HG02759 (cell line): ENCODE data around the gene NYAP2.

Source experiments
- ATAC-seq: cut with Tn5 transposase; IDR thresholded peaks from one replicate; pipeline ENCODE4 v1.9.1; 2021; ENCODE audit warnings: mild to moderate bottlenecking, moderate library complexity; ENCODE audit not compliant: unreplicated experiment

The NYAP2 gene

DNA sequence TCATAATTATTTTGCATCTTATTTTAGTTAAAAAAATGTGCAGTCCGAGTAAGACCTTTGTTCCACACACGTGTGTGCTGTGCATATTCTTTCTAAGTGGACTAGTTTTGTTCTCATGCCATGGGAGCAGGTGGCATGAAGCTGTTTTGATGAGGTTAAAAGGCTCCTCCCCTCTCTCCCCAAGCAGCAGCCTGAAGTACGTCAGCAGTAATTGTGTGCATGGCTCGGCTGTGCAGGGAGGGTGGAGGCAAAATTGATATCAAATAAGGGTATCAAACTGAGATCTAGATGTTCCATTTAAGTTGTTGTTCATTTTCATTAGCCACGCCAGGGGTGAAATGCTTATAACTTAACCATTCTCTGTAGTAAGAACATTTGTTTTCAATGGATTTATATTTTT lies at the start of gene NYAP2:
NYAP2 (plus strand) TSS at position 207 of the 400 bp plus-strand sequence. CDS start 9,171 bp downstream, outside the sequence.
- ATAC-seq: no peak

DNA sequence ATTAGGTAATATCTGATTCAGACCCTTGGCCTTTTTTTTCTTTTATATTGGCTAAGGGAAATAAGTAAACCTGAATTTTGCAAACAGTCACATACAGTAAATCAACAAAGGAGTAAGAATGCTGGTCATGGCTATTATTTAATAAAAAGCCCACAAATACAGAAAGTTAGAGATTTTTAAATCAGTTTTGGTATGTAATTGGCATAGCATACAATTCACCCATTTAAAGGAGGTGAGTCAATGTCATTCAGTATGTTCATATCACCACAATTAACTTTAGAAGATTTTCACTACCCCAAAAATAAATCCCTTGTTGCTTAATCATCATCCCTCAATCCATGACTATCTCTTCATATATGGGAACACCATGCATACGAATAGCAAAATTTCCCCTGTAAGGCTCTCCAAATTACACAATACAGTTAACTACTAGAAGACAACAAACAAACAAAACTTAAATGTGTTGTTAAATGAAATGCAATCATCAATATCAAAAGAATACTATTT lies 45.9 kb upstream of the NYAP2 start:
- no peak for ATAC-seq

DNA sequence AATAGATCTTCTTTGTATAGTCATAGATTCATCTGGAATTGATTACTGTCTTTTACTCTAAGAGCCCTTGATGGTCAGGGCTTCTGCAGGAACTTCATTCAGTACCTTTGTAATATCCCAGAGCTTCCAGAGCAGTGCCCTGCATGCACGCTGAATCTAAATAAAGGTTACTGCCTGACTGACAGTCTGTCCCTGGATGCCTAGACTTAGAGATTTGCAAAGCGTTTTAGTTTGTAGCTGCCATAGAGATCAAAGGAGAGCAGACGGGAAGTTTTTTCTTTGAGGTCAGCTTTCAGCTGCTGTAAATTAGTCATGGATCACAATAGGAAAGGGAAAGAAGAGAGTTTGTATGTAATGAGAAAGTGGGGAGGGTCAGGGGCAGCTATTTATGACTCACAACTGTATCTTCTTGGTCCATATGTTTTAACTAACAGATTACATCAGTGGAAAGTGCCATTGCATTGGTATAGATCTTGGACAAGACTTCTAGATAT lies 45.2 kb upstream of the NYAP2 start:
- ATAC-seq: no peak

DNA sequence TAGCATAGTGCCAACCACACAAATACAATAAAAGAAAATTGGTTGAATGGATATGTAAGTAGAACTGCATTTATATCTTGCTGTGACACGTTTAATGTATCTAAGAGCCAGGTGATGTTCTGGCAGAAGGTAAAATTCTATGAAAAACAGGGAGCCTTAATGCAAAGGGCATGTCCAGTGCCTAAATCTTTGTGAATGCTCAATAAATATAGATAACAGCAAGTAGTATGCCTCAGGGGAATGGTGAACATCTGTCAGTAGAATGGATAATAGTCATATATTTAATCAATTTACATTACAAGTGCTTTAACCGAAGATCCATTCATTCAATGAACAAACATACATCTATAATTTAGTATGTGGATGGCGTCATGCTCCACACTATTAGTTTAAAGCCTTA lies 43.7 kb upstream of the NYAP2 start:
- no peak for ATAC-seq

DNA sequence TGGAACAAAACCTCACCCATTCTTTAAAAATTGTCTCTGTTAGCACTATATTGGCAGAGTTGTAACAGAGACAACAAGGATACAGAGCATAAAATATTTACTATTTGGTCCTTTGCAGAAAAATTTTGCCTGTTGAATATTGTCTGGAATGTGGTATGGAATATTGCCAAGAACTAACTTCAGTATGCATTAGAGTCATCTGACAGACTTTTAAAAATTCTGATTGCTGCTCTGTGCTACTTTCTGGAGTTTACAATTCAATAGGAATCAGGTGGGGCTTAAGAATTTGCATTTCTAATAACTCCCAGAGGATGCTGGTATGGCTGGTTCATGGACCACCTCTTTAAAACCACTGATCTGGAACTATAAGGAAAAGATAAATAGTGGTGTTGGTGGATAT lies 32.8 kb upstream of the NYAP2 start:
- no peak for ATAC-seq

DNA sequence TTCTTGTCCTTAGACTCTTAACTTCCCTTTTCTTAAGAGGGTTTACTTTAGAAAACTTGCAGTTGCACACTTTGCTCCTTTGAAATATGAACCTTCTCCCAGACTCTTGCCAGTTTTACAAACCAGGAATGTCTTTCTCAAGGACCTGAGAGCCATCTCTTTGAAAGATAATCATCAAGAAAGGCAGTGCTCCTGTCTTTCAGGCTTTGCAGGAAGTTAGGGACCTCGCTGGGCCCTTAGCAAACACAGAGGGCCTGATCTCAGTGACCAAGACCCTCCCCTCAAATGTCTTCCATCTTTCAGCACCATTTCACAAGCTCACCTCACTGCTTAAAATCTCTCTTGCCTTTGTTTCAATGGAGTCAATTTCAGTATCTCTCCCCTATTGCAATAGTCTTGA lies 32.0 kb upstream of the NYAP2 start:
- ATAC-seq: no peak

DNA sequence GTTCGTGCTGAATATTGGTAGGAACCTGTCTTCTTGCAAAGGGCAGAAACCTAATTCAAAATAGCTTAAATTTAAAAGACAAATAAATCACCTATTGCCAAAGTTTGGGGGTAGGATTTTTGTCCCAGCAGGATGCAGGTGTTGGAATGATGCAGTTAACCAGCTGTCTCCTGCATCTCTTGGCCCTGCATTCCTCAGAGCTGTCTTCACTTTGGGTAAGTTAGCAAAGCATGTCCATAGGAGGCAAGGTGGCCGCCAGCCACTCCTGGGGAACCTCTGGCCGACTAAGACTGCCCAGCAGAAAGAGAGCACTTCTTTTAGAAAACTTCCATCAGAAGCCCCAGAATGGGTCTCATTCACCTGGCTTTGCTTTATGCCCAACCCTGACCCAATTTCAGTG lies 20.5 kb upstream of the NYAP2 start:
- ATAC-seq: no peak

DNA sequence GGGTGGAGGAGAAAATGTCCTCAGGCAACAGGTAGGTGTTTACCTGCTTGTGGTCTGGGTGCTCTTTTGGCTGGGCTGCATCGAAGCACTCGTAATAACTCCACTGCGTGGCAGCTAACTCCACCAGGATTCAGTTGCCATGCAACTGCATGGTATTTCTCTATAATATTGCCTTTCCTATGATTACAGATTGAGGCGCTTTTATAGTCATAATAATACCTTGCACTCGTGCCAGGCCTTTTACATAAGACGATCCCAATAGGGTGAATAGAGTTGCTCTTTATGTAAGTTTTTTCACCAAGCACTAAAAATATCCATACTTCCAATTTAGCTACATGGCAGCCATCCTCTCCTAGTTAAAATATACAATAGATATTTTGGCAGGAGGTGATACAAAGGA lies 19.7 kb upstream of the NYAP2 start:
- ATAC-seq: no peak

DNA sequence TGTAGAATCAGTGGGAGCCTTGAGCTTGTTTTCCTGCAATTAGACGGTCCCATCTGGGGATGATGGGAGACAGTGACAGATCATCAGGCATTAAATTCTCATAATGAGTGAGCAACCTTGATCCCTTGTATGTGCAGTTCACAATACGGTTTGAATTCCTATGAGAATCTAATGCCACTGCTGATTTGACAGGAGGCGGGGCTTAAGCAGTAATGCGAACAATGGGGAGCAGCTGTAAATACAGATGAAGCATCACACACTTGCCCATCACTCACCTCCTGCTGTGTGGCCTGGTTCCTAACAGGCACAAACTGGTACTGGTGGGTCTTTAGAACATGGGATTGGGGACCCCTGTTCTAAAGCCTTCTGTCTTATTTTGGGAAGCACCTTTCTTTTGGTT lies 17.9 kb upstream of the NYAP2 start:
- no peak for ATAC-seq

DNA sequence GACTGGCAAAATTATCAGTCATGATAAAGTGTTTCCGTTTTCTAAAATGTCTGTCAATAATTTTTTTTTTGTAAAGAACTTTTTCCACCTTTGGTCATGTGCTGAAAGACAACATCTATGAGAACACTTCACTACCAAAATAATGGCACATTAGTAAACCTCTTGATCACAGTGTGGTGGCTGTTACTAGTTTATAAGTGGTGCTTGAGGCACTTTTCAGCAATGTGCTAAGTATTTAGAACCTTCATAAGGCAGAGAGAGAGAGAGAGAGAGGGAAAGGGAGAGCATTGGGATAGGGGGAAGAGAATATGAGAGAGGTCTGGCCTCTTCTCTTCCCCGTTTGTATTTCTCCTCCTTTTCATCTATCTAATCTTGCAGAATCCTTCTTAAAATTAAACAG lies 1.1 kb upstream of the NYAP2 start:
- ATAC-seq: no peak

DNA sequence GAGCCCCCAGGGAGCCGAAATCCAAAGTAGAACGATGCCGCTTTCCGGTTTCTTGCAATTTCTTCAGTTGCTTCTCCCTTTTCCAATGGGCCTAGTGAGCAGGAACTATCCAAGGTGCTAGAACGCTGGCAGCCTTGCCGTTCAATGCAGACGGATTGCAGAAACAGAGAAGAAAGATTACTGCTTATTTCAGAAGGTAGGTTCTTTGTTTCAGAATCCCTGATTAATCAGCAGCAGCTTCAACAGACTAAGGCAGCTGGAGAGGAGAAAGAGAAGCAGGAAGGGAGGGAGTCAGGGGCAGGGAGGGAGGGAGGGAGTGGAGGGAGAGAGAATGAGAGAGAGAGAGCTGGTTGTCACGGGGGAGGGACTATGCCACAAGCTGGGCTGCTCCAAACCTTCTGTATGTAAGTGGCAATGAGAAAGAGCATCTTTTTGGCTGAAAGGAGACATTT lies 576 bp downstream of the NYAP2 start:
- ATAC-seq: no peak

DNA sequence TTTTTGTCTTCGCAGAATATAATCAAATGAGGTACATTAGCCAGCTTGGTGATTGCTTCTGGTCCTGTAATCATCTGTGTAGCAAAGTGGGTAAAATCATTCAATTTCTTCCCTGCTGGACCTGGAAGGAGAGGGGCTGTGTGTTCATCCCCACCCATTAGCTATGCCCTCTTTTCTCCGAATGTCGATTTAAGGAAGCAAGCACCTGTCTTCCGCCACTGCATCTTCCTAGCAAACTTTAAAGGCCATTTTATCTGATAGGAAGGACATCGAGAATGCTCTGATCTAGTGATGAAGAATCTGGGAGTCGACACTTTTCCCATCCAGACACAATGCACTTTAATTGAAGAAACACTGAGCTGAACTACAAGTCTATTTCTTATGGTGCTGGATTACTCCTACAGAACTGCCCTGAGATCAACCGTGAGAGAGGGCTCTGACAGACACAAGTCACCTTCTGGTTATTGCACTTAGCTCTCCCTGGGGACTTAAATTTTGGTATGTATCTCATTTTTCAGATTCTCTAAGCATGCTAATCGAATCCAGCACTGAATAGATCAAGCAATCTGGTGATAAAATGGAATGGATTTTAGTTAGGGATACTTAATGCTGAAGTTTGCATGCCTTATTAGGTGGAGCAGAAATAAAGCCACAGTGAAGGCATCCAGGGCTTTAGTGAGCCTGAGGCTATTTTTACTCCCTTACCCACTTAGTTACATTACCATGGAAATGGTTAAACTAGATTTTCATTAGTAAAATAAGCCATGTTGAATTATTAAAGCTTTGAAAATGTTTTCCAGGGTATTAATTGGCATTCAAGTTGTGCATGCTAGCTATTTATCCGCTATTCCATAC lies 1.3 kb downstream of the NYAP2 start:
- ATAC-seq: no peak

DNA sequence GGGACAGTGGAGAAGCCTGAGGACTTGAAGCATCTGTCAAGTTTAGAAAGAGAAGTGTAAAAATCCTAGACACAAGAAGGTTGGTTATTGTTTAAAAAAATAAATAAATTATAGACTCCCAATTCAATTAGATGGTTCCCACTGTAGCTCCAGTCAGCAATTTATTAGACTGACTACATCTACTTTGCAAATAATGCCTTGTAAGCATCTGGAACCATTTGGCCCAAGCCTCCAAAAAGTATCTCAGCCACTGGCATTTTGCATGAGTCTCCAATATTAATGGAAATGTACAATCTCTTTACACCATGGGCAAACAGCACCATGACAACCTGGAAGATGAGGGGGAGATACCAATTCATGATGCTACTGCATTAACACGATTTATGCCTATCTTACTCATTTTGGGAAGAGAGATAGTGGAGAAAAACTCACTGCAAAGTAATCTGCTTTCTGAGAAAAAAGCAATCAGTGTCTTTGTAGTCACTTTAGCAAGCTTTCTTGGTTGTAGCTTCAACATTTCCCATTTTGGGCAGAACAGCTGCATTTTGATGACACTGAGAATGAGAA lies 2.8 kb downstream of the NYAP2 start:
- ATAC-seq: no peak

DNA sequence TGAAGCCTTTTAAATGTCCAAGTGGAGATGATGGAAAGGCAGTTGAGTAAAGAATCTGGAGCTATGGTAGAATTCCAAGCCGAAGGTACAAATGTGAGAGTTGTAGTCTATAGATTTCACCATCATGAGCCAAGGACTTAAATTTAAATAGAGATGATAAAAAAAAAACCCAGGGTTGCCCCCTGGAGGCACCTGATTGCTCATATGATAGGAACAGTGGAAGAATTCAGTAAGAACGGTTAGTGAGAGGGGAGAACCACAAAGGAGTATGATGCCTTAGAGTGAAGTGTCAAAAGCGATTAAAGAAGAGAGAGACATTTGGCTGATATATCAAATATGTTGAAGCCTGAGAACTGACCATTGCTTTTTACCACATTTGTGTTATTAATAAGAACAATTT lies 11.9 kb downstream of the NYAP2 start:
- ATAC-seq: no peak

DNA sequence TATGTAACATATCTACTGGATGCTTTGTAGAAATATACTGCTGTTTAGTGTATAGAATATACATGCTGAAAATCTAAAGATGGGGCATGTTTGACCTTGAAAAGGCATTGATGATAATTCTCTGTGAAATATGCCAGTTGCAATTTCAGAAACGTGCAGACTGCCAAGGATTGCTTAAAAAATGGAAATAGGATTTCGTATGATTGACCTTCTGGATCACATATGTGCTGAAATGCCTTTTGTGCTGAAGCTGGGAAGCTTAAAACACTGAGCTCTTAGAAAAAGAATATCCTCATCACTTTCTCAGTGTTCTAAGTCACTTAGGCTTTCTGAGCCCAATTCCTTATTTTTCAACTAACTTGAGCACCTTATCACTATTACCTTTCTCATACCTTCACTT lies 14.3 kb downstream of the NYAP2 start:
- no peak for ATAC-seq

DNA sequence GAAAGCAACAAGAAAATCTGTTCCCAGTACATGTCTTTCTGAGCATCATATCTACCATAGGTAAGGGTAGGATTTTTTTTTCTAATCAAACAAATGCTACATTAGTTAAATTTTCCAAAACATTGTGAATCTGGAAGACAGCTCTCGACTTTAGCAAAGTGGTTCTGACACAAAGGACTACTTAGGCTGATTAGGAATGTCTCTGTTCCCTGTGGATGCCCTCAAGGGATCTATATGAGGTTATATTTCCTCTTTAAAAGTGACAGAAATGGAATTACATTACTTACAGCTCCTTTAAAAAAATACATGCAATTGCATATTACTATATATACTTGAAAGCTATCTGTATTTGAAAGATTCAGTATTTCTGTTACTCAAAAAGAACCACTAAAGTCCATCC lies 15.4 kb downstream of the NYAP2 start:
- ATAC-seq: no peak

DNA sequence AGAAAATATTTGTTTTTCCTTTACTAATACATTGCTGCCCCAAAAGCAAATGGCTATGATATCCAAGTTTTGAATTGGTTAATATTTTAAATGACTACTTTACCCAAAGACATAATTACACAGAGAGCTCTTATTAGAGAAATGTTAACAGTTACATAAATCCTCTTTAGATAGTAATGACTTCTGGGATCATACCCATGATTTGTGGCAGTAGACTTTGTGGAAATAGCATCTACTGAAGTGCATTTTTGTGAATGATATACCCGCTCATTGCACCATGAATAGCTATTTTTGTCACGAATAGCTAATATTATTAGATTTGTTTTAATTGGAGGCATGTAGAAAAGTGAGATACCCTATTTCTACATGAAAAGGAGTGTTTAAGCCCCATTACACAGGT lies 15.8 kb downstream of the NYAP2 start:
- no peak for ATAC-seq

DNA sequence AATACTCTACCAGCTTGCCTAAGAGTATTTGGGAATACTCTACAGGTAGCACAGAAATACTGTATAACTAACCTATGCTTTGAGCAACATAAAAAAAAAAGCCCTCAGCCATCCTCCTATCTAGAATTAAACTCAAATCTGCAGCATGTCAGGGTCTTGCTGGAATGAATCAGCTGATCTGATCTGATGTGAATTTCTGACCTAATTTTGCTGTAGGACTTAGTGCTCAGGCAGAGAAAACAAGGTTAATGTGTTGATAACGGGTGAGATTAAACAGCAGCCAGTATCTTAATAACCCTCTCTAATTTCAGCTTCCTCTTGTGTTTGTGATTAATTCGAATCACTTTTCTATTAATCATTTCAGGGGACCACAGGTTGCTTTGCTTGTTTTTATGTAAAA lies 16.3 kb downstream of the NYAP2 start:
- ATAC-seq: no peak

DNA sequence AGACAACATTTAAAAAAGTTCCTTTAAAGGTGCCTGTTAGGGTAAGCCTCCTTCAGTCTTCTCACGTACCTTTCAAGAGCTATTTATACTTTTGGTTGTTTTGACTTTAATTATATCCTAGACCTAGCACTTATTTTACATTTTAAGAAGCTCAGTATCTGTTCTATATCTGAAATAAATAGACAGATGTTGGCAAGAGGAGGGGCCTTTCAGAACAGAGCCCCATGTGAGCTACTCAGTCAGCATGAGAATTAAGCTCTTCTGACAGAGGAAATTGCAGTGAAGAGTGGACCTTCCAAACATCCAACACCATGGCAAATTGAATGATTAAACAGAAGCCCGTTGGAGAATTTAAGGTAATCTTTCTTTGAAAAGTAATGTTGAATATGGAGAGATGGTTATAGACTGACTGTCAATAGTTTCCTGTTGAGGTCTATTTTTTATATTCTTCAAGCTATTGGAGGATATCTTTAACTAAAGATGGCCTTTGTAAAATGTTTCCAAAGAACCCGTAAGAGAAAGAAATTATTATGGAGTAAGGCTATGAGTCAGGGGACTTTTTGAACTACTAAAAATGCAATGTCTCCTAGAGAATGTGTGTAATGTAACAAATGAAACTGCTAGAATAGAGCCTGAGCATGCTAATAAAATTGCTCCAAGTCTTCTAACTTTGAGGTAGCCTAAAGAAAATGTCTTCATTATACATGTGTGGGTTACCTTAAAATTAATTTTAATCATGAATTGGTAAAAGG lies 17.3 kb downstream of the NYAP2 start:
- no peak for ATAC-seq

DNA sequence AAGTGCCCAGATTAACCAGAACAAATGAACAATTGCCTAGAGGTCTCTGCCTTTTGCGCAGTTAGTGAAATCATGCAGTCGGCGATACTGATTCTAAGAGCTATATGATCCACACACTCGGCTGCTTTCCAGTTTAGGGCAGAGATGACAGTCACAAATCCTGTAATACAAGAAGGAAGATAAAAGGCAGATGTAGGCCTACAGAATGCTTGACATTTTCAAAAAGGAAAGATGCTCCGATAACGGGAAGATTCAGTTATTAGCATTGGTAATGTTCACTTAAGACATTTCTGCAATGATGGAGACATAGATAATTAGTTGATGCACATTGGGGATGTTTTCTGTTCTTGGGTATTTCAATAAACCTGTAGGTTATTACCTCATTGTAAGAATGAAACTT lies 19.5 kb downstream of the NYAP2 start:
- ATAC-seq: no peak

DNA sequence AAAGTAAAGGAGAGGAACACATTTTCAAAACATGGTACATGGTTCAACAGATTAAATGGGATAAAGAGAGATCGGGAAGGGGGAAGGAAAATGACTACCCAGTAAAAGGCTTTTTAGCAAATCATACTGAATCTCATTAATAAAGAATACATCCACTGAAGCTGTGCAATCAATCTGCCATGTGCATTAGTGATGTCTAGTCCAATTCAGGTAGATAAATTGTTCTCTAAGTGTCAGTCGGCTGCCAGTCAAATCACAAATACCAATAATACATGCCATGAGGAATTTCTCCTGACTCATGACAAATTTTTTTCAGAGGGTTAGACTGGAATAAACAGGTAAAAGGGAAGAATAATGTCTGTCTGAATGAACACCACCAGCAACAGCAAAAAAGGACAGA lies 22.6 kb downstream of the NYAP2 start:
- no peak for ATAC-seq

DNA sequence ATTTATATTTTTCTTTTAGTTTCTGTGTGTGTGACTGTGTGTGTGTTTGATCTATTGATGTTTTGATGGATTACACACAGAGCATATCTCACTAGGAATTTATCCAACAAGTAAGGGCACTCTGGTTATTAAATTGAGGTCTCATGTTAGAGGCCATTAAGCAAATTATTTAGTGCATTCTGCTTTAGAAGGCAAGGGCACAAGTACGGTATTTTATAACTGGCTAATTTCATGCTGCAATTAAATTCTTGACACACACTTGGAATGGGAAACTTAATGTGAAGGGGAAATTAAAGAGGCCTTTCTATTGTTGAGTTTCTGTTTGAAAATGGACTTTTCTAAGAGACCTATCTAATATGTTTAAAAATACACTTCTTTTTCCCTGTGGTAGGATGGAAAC lies 25.8 kb downstream of the NYAP2 start:
- ATAC-seq: no peak
